Fibroblast of lung (primary cell): Measurements from ENCODE around the gene PYCARD. TPM values are rescaled to one million over a fixed set of nuclear protein-coding genes. Genes with fewer than 3 reads are reported as not detected.
"Not testable (repeated sequence)": the region's sequence is repeated elsewhere in the genome, so short reads cannot be mapped to it uniquely, and the experiment has no call there.

ENCODE experiments used
- DNase-seq, 2 donors: peaks; one replicate each; pipeline versions ENCODE4 v3.0.0 to v3.0.0-alpha.2; 2010; ENCODE audit warnings: low read depth in 2 of 2
- H2AFZ ChIP-seq: 2 replicates; pipeline ENCODE4 v1.5.1; 2012; ENCODE audit warnings: low read length, control low read depth, inconsistent platforms
- H3K27ac ChIP-seq: 2 replicates; pipeline ENCODE4 v1.5.1; 2011; ENCODE audit warnings: low read length, control low read depth; ENCODE audit not compliant: insufficient read depth
- H3K27me3 ChIP-seq: 2 replicates; pipeline ENCODE4 v1.5.1; 2011; ENCODE audit warnings: mild to moderate bottlenecking, low read length; ENCODE audit not compliant: control insufficient read depth, insufficient read depth
- H3K36me3 ChIP-seq: 2 replicates; pipeline ENCODE4 v1.5.1; 2011; ENCODE audit warnings: low read length; ENCODE audit not compliant: control insufficient read depth, insufficient read depth
- H3K4me1 ChIP-seq: 2 replicates; pipeline ENCODE4 v1.5.1; 2011; ENCODE audit warnings: low read length; ENCODE audit not compliant: control insufficient read depth, insufficient read depth; ENCODE audit errors: extremely low read depth
- H3K4me2 ChIP-seq: 2 replicates; pipeline ENCODE4 v1.5.1; 2011; ENCODE audit warnings: low read length, control low read depth; ENCODE audit not compliant: insufficient read depth; ENCODE audit errors: extremely low read depth
- H3K4me3 ChIP-seq, 4 experiments: fragments of 200-600 bp in 1 of 4; sonication (generic) in 1 of 4; replicated peaks in 1 of 4; 2 replicates each; pipeline ENCODE4 v1.5.1; 2011 to 2016; ENCODE audit warnings: low read length in 4 of 4, low read depth in 3 of 4, mild to moderate bottlenecking in 3 of 4, control low read depth in 2 of 4, inconsistent platforms in 1 of 4, mixed read lengths in 1 of 4; ENCODE audit not compliant: insufficient read depth in 1 of 4; ENCODE audit errors: control extremely low read depth in 1 of 4
- H3K79me2 ChIP-seq: 2 replicates; pipeline ENCODE4 v1.5.1; 2012; ENCODE audit warnings: mild to moderate bottlenecking, low read length, inconsistent platforms; ENCODE audit not compliant: control insufficient read depth, insufficient read depth
- H3K9ac ChIP-seq: 2 replicates; pipeline ENCODE4 v1.5.1; 2011; ENCODE audit warnings: mild to moderate bottlenecking, low read length, control low read depth; ENCODE audit not compliant: insufficient read depth
- H3K9me3 ChIP-seq: 2 replicates; pipeline ENCODE4 v1.5.1; 2012; ENCODE audit warnings: low read depth, low read length; ENCODE audit not compliant: control insufficient read depth, insufficient read depth
- H4K20me1 ChIP-seq: 2 replicates; pipeline ENCODE4 v1.5.1; 2011; ENCODE audit warnings: low read length; ENCODE audit not compliant: control insufficient read depth, insufficient read depth; ENCODE audit errors: extremely low read depth
- EZH2 ChIP-seq: IDR thresholded peaks from 2 replicates; pipeline ENCODE4 v1.5.1; 2012; ENCODE audit warnings: low read length, control low read depth, mild to moderate bottlenecking; ENCODE audit errors: missing control alignments
- polyA plus RNA-seq, 2 donors: library from polyadenylated mRNA; depleted of rRNA in 1 of 2; stranded (reverse) in 1 of 2; unstranded in 1 of 2; fragments of >200 nt; gene quantifications; 2 replicates each; pipeline ENCODE4 v1.2.1, GENCODE V29; 2011 to 2012; ENCODE audit warnings: missing spikeins in 1 of 2
- total RNA-seq: library from RNA; depleted of rRNA; stranded (reverse); fragments of >200 nt; gene quantifications from 2 replicates; pipeline ENCODE4 v1.2.1, GENCODE V29; 2014
- TF ChIP-seq, protein P1 (sequence below), 2 donors: IDR thresholded peaks in 1 of 2; conservative IDR thresholded peaks in 1 of 2; 1 replicate in 1 of 2; 2 replicates in 1 of 2; pipeline ENCODE4 v1.5.1; 2011 to 2012; ENCODE audit warnings: low read length in 2 of 2, control low read depth in 1 of 2, inconsistent platforms in 1 of 2, low read depth in 1 of 2, mild to moderate bottlenecking in 1 of 2

PYCARD gene
- total and polyA plus RNA-seq, 2 donors (not counting 1 experiment from before 2014, with no cell fraction given), result 18.4 to 103 TPM

- Histone ChIP-seq H3K4me2 (no peak overlapping the region), H3K27ac (no peak overlapping the region), H3K9ac (no peak overlapping the region), H3K27me3 (no peaks in the 10 kb centered on the region), H3K36me3 (no peaks in the 10 kb centered on the region), H3K4me3 (no peak overlapping the region), H3K79me2 (no peaks in the 10 kb centered on the region), H2AFZ (no peak overlapping the region), H4K20me1 (no peaks in the 10 kb centered on the region), H3K4me1 (no peaks in the 10 kb centered on the region), H3K9me3 (no peaks in the 10 kb centered on the region)
- no peak for DNase-seq
- TF ChIP-seq, protein P1, sequence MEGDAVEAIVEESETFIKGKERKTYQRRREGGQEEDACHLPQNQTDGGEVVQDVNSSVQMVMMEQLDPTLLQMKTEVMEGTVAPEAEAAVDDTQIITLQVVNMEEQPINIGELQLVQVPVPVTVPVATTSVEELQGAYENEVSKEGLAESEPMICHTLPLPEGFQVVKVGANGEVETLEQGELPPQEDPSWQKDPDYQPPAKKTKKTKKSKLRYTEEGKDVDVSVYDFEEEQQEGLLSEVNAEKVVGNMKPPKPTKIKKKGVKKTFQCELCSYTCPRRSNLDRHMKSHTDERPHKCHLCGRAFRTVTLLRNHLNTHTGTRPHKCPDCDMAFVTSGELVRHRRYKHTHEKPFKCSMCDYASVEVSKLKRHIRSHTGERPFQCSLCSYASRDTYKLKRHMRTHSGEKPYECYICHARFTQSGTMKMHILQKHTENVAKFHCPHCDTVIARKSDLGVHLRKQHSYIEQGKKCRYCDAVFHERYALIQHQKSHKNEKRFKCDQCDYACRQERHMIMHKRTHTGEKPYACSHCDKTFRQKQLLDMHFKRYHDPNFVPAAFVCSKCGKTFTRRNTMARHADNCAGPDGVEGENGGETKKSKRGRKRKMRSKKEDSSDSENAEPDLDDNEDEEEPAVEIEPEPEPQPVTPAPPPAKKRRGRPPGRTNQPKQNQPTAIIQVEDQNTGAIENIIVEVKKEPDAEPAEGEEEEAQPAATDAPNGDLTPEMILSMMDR (conservative IDR thresholded peaks at IDR 0.05 in 1 of 2, IDR thresholded peaks at IDR 0.05 in 1 of 2; ENCODE audit: low read depth in 1 of 2, low read length in 2 of 2), result no peak
- no peak for TF ChIP-seq EZH2
Measured at GRCh38 chr16:31248344-31248743, 45.8 kb upstream of the PYCARD start.

DNA sequence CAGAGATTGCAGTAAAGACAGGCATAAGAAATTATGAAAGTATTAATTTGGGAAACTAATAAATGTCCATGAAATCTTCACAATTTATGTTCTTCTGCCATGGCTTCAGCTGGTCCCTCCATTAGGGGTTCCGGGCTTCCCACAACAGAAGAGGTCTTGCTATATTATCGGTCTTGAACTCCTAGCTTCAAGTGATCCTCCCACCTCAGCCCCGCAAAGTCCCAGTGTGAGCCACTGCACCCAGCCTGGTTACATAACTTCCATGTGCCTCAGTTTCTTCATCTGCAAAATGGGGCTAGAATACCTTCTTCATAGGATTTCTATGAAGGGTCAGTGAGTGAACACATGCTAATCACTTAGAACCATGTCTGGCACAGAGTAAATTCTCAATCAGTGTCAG, 43.7 kb upstream of the PYCARD start:
- no peak for DNase-seq
- Histone ChIP-seq H3K79me2 (no peaks in the 10 kb centered on the region), H3K27ac (no peak overlapping the region), H3K36me3 (no peaks in the 10 kb centered on the region), H3K4me2 (no peak overlapping the region), H2AFZ (no peak overlapping the region), H3K9ac (no peak overlapping the region), H3K27me3 (no peaks in the 10 kb centered on the region), H3K9me3 (no peaks in the 10 kb centered on the region), H3K4me1 (no peaks in the 10 kb centered on the region), H4K20me1 (no peaks in the 10 kb centered on the region), H3K4me3 (no peak overlapping the region)
- no peak for TF ChIP-seq EZH2
- TF ChIP-seq, protein P1 (conservative IDR thresholded peaks at IDR 0.05 in 1 of 2, IDR thresholded peaks at IDR 0.05 in 1 of 2; ENCODE audit: low read depth in 1 of 2, low read length in 2 of 2), result no peak

GRCh38 chr16:31245598-31245997, 43.0 kb upstream of the PYCARD start:
- H3K9ac ChIP-seq, DNase-seq, H3K27me3 ChIP-seq: not testable (repeated sequence)

More at GRCh38 chr16:31245598-31245997, 43.0 kb upstream of the PYCARD start:
- H3K4me2 ChIP-seq, H4K20me1 ChIP-seq, H3K4me1 ChIP-seq, H3K79me2 ChIP-seq, H3K27ac ChIP-seq, H3K4me3 ChIP-seq, H2AFZ ChIP-seq, H3K9me3 ChIP-seq, H3K36me3 ChIP-seq: not testable (repeated sequence)
